GM10248 (cell line): Measurements from ENCODE around the gene HHATL.

Experiments
- CTCF ChIA-PET: fragments of 300-600 bp; sonication (Branson Sonifier 250); formaldehyde crosslinking; extraction: SDS; loops from one replicate; lab custom pipeline; 2021; ENCODE audit warnings: antibody characterized with exemption; lab: Yijun Ruan, JAX
- POLR2A ChIA-PET: fragments of 350-650 bp; sonication (Branson Sonifier 250); formaldehyde crosslinking; extraction: SDS; loops from one replicate; lab custom pipeline; 2020; ENCODE audit warnings: antibody characterized with exemption; lab: Yijun Ruan, JAX
- DNase-seq: peaks from one replicate; pipeline ENCODE4 v3.0.0; 2012; ENCODE audit errors: extremely low spot score
- CTCF ChIP-seq: IDR thresholded peaks from 2 replicates; pipeline ENCODE4 v1.5.1; 2012; ENCODE audit warnings: mild to moderate bottlenecking, low read depth; ENCODE audit errors: extremely low read depth, missing control alignments, control extremely low read depth

The HHATL gene

GRCh38 chr3:42665050-42665878 lies 37.3 kb downstream of the HHATL start:
- POLR2A ChIA-PET: no interaction called here
- peak; percentile 19 for DNase-seq
- CTCF ChIA-PET: interaction anchor here (1.5 to 2.0 kb wide), 2 partner anchors 48 to 216 kb away, joined by 3 to 5 read pairs; no protein-coding TSS in a partner anchor
- no peak for TF ChIP-seq CTCF

- DNase-seq: peak; percentile 15
- POLR2A ChIA-PET: no interaction called here
- no peak for TF ChIP-seq CTCF
- CTCF ChIA-PET: interaction anchor here (1.5 to 2.5 kb wide), 2 partner anchors 16 to 217 kb away, joined by 3 to 7 read pairs; no protein-coding TSS in a partner anchor
These were observed 38.2 kb downstream of the HHATL start for GRCh38 chr3:42664438-42664803.

DNA sequence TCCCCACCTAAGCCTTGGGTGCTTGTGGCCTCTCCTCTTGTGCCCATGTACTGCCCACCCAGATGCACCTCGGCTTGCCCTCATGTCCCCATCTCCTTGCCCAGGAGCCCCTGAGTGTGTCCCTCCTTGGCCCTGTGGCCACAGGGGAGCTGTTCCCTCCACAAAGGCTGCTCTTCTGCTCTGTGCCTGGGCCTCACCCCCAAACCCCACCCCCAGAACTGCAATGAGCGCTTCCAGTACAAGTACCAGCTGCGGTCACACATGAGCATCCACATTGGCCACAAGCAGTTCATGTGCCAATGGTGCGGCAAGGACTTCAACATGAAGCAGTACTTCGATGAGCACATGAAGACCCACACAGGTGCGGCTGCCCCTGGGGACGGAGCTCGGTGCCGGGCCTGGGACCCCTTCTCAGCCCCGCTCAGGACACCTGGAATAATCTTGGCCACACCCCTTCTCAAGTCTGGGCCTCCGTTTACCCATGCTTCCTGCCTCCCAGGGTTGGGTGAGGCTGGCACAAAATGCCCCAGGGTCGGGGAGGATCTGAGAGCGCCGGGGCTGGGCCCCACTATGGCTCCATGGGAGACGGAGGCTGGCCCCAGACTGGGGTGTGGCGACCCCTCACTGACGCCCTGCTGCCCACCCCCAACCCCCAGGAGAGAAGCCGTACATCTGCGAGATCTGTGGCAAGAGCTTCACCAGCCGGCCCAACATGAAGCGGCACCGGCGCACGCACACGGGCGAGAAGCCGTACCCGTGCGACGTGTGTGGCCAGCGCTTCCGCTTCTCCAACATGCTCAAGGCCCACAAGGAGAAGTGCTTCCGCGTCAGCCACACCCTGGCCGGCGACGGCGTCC lies 38.8 kb downstream of the HHATL start:
- no peak for TF ChIP-seq CTCF
- CTCF ChIA-PET: interaction anchor here (1.5 to 2.5 kb wide), 2 partner anchors 16 to 217 kb away, joined by 3 to 7 read pairs; no protein-coding TSS in a partner anchor
- DNase-seq: peak; percentile 28
- POLR2A ChIA-PET: interaction anchor here (0.7 kb wide), 1 partner anchor 24 kb away, joined by 4 read pairs; no protein-coding TSS in a partner anchor

GRCh38 chr3:42662813-42663535 lies 39.6 kb downstream of the HHATL start:
- ChIA-PET POLR2A (interaction anchor here (0.7 kb wide), 1 partner anchor 25 kb away, joined by 4 read pairs; no protein-coding TSS in a partner anchor), CTCF (interaction anchor here (2.5 kb wide), 1 partner anchor 15 kb away, joined by 7 read pairs; no protein-coding TSS in a partner anchor)
- TF ChIP-seq CTCF: no peak
- DNase-seq: peak; percentile 27

GRCh38 chr3:42662037-42662812 lies 40.4 kb downstream of the HHATL start:
- ChIA-PET CTCF (interaction anchor here (1.0 to 2.5 kb wide), 4 partner anchors 14 to 114 kb away, joined by 3 to 7 read pairs (median 4); no protein-coding TSS in a partner anchor), POLR2A (no interaction called here)
- DNase-seq: peak; percentile 17
- no peak for TF ChIP-seq CTCF
